ENCODE results near the gene S100A1.
"Not testable (repeated sequence)": the region's sequence is repeated elsewhere in the genome, so short reads cannot be mapped to it uniquely, and the experiment has no call there.

Gene S100A1

GRCh38 chr1:153658400-153659174, 30.4 kb downstream of the S100A1 start, which contains the start of gene SNAPIN:
Gene SNAPIN (plus strand): TSS chr1:153658703. CDS start chr1:153658744, 41 bp downstream.
- DNase-seq (ENCODE audit: low read depth), result peak; percentile 85

- DNase-seq (ENCODE audit: low read depth), result no peak
These were observed 30.9 kb downstream of the S100A1 start for GRCh38 chr1:153659175-153659534.

- DNase-seq (ENCODE audit: low read depth), result no peak
These were observed 31.4 kb downstream of the S100A1 start for GRCh38 chr1:153659656-153660055.

- peak; percentile 66 for DNase-seq (ENCODE audit: low read depth)
These were observed 33.0 kb downstream of the S100A1 start for GRCh38 chr1:153661111-153661708.

GRCh38 chr1:153662269-153662668, 34.0 kb downstream of the S100A1 start:
- DNase-seq (ENCODE audit: low read depth), result no peak

GRCh38 chr1:153663211-153663610, 35.0 kb downstream of the S100A1 start:
- DNase-seq (ENCODE audit: low read depth), result peak; percentile 86

GRCh38 chr1:153667439-153667838, 39.2 kb downstream of the S100A1 start:
- no peak for DNase-seq (ENCODE audit: low read depth)

GRCh38 chr1:153668672-153669071, 40.4 kb downstream of the S100A1 start:
- not testable (repeated sequence) for DNase-seq (ENCODE audit: low read depth)

- no peak for DNase-seq (ENCODE audit: low read depth)
These were observed 41.4 kb downstream of the S100A1 start for GRCh38 chr1:153669606-153670005.

- DNase-seq (ENCODE audit: low read depth), result no peak
These were observed 42.1 kb downstream of the S100A1 start for GRCh38 chr1:153670257-153670858.

GRCh38 chr1:153670859-153671627, 42.8 kb downstream of the S100A1 start, which contains the start of gene ILF2:
Gene ILF2 (minus strand): TSS chr1:153670993. CDS start chr1:153670922, 71 bp downstream.
- peak; percentile 100 for DNase-seq (ENCODE audit: low read depth)

- DNase-seq (ENCODE audit: low read depth), result not testable (repeated sequence)
These were observed 43.6 kb downstream of the S100A1 start for GRCh38 chr1:153671628-153672353.

- DNase-seq (ENCODE audit: low read depth), result no peak
These were observed 45.3 kb downstream of the S100A1 start for GRCh38 chr1:153673511-153673910.

- DNase-seq (ENCODE audit: low read depth), result peak; percentile 42
These were observed 49.7 kb downstream of the S100A1 start for GRCh38 chr1:153677718-153678518.

GRCh38 chr1:153678519-153679336, 50.5 kb downstream of the S100A1 start, which contains the start of gene NPR1:
Gene NPR1 (plus strand): TSS chr1:153678688. CDS start chr1:153679109, 421 bp downstream.
- DNase-seq (ENCODE audit: low read depth), result no peak

GRCh38 chr1:153679337-153680119, 51.3 kb downstream of the S100A1 start:
- DNase-seq (ENCODE audit: low read depth), result no peak

- no peak for DNase-seq (ENCODE audit: low read depth)
These were observed 51.8 kb downstream of the S100A1 start for GRCh38 chr1:153680120-153680403.
